ENCODE data around the gene ERBB3.
A peak's percentile ranks its signal among the peaks of the same experiment; 100 is the strongest.
"Not testable (repeated sequence)": the region's sequence is repeated elsewhere in the genome, so short reads cannot be mapped to it uniquely, and the experiment has no call there.

The ERBB3 gene

GRCh38 chr12:56116267-56117081, 36.5 kb downstream of the ERBB3 start, which contains the start of gene RPL41:
Gene RPL41, plus strand, starts transcription at chr12:56116633.
- peak; percentile 93 to 95 for DNase-seq

- not testable (repeated sequence) for DNase-seq
Measured at GRCh38 chr12:56117082-56117706, 37.2 kb downstream of the ERBB3 start.

- peak; percentile 98 to 99 for DNase-seq
Measured at GRCh38 chr12:56117778-56118687, 38.1 kb downstream of the ERBB3 start, which contains the start of gene ZC3H10. Gene ZC3H10, plus strand, starts transcription at chr12:56118266. Its CDS starts 2,297 bp downstream, at chr12:56120563.

GRCh38 chr12:56118688-56119357, 38.9 kb downstream of the ERBB3 start:
- DNase-seq = no peak

- DNase-seq = peak; percentile 59 to 72
Measured at GRCh38 chr12:56119361-56119796, 39.4 kb downstream of the ERBB3 start.

GRCh38 chr12:56120158-56120846, 40.3 kb downstream of the ERBB3 start:
- no peak for DNase-seq

GRCh38 chr12:56121204-56121870, 41.4 kb downstream of the ERBB3 start:
- DNase-seq = no peak

- DNase-seq = no peak
Measured at GRCh38 chr12:56122637-56123036, 42.7 kb downstream of the ERBB3 start.

- DNase-seq = no peak
Measured at GRCh38 chr12:56124133-56124532, 44.2 kb downstream of the ERBB3 start.

GRCh38 chr12:56126732-56127239, 46.8 kb downstream of the ERBB3 start:
- no peak for DNase-seq

GRCh38 chr12:56127485-56127887, 47.5 kb downstream of the ERBB3 start:
- DNase-seq = no peak

- peak; percentile 97 to 98 for DNase-seq
Measured at GRCh38 chr12:56127888-56128669, 48.1 kb downstream of the ERBB3 start, which contains the start of gene ESYT1. Gene ESYT1, plus strand, starts transcription at chr12:56128267. Its CDS starts 53 bp downstream, at chr12:56128320.

- peak in 1 of 2 experiments; percentile 30 for DNase-seq
Measured at GRCh38 chr12:56128670-56129205, 48.8 kb downstream of the ERBB3 start.

- DNase-seq = peak; percentile 71 to 78
Measured at GRCh38 chr12:56129206-56129941, 49.4 kb downstream of the ERBB3 start.

GRCh38 chr12:56129942-56130495, 50.1 kb downstream of the ERBB3 start:
- DNase-seq = no peak

GRCh38 chr12:56130876-56131275, 50.9 kb downstream of the ERBB3 start:
- no peak for DNase-seq

GRCh38 chr12:56134897-56135296, 54.9 kb downstream of the ERBB3 start:
- no peak for DNase-seq

- DNase-seq = no peak
Measured at GRCh38 chr12:56137853-56138571, 58.0 kb downstream of the ERBB3 start.
